OCI-LY1 (cell line): ENCODE data around the gene LAMA3.

Source experiments
- H2AFZ ChIP-seq: fragments of 200-600 bp; sonication (generic), shearing (Covaris generic); 2 replicates; pipeline ENCODE4 v1.6.0; 2014; ENCODE audit warnings: antibody characterized with exemption, mild to moderate bottlenecking, low read length
- H3F3A ChIP-seq: fragments of 200-600 bp; sonication (generic), shearing (Covaris generic); 2 replicates; pipeline ENCODE4 v1.6.0; 2014; ENCODE audit warnings: mild to moderate bottlenecking, antibody characterized with exemption, low read length, moderate library complexity; ENCODE audit not compliant: insufficient read depth
- H3K27ac ChIP-seq: fragments of 200-600 bp; sonication (generic); 2 replicates; pipeline ENCODE4 v1.5.1; 2014; ENCODE audit warnings: low read length, mixed run types, mild to moderate bottlenecking, low read depth; ENCODE audit not compliant: poor library complexity, severe bottlenecking
- H3K27me3 ChIP-seq: fragments of 200-600 bp; sonication (generic); 2 replicates; pipeline ENCODE4 v1.6.0; 2014; ENCODE audit warnings: antibody characterized with exemption, mild to moderate bottlenecking, low read length, moderate library complexity; ENCODE audit not compliant: insufficient read depth
- H3K36me3 ChIP-seq: fragments of 200-600 bp; sonication (generic); 2 replicates; pipeline ENCODE4 v1.6.1; 2014; ENCODE audit warnings: mild to moderate bottlenecking, antibody characterized with exemption, low read length, moderate library complexity, mixed read lengths; ENCODE audit not compliant: insufficient read depth
- H3K4me1 ChIP-seq: fragments of 200-600 bp; sonication (generic); 2 replicates; pipeline ENCODE4 v1.5.1; 2014; ENCODE audit warnings: mild to moderate bottlenecking, low read length, moderate library complexity; ENCODE audit not compliant: insufficient read depth, severe bottlenecking
- H3K4me2 ChIP-seq: fragments of 200-600 bp; sonication (generic), shearing (Covaris generic); 2 replicates; pipeline ENCODE4 v1.6.1; 2014; ENCODE audit warnings: low read length
- H3K4me3 ChIP-seq: fragments of 200-600 bp; sonication (generic); 2 replicates; pipeline ENCODE4 v1.5.1; 2014; ENCODE audit warnings: low read length, low read depth, mild to moderate bottlenecking, mixed read lengths; ENCODE audit not compliant: poor library complexity, severe bottlenecking
- H3K79me2 ChIP-seq: fragments of 200-600 bp; shearing (Covaris generic); 2 replicates; pipeline ENCODE4 v1.6.1; 2016; ENCODE audit warnings: mixed run types, low read length, mixed read lengths; ENCODE audit not compliant: insufficient read depth
- H3K9ac ChIP-seq: fragments of 200-600 bp; sonication (generic), shearing (Covaris generic); 2 replicates; pipeline ENCODE4 v1.6.1; 2014; ENCODE audit warnings: mild to moderate bottlenecking, low read length, mixed read lengths
- H3K9me2 ChIP-seq: fragments of 200-600 bp; sonication (generic), shearing (Covaris generic); 2 replicates; pipeline ENCODE4 v1.6.1; 2014; ENCODE audit warnings: low read depth, mild to moderate bottlenecking, low read length, mixed read lengths
- H3K9me3 ChIP-seq: fragments of 200-600 bp; shearing (Covaris generic); 2 replicates; pipeline ENCODE4 v1.6.1; 2014; ENCODE audit warnings: low read length, mixed read lengths
- H4K20me1 ChIP-seq: fragments of 200-600 bp; sonication (generic), shearing (Covaris generic); 2 replicates; pipeline ENCODE4 v1.6.0; 2016; ENCODE audit warnings: mild to moderate bottlenecking, low read length; ENCODE audit not compliant: insufficient read depth
- CTCF ChIP-seq: fragments of 200-600 bp; sonication (generic), shearing (Covaris generic); IDR thresholded peaks from 2 replicates; pipeline ENCODE4 v1.5.1; 2017; ENCODE audit warnings: mild to moderate bottlenecking, antibody characterized with exemption, low read length, moderate library complexity, mixed read lengths
- EZH2 ChIP-seq: fragments of 200-600 bp; sonication (generic), shearing (Covaris generic); IDR thresholded peaks from 2 replicates; pipeline ENCODE4 v1.8.0; 2017; ENCODE audit warnings: borderline replicate concordance, mixed run types, mild to moderate bottlenecking, antibody characterized with exemption, low read length, moderate library complexity, mixed read lengths

Gene LAMA3

GRCh38 chr18:23933407-23933806, 244.2 kb downstream of the LAMA3 start:
- H3K27ac ChIP-seq: no peak overlapping the region
- no peaks in the 10 kb centered on the region for H3K9me3 ChIP-seq
- no peaks in the 10 kb centered on the region for H4K20me1 ChIP-seq
- no peaks in the 10 kb centered on the region for H3F3A ChIP-seq
- H3K4me1 ChIP-seq: no peaks in the 10 kb centered on the region
- no peak overlapping the region for H3K4me2 ChIP-seq
- H2AFZ ChIP-seq: no peak overlapping the region
- H3K4me3 ChIP-seq: no peak overlapping the region
- H3K27me3 ChIP-seq: peaks cover 7% of the 10 kb centered on the region; the same call in 1 of the 2 replicates
- no peaks in the 10 kb centered on the region for H3K36me3 ChIP-seq
- H3K9me2 ChIP-seq: no peaks in the 10 kb centered on the region
- TF ChIP-seq EZH2 (no peak), CTCF (no peak)
- no peaks in the 10 kb centered on the region for H3K79me2 ChIP-seq
- H3K9ac ChIP-seq: no peak overlapping the region

GRCh38 chr18:23934252-23934651, 245.0 kb downstream of the LAMA3 start:
- Histone ChIP-seq H3K9me3 (no peaks in the 10 kb centered on the region), H3K9ac (no peak overlapping the region)

GRCh38 chr18:23934863-23935262, 245.6 kb downstream of the LAMA3 start:
- Histone ChIP-seq H3K9ac (no peak overlapping the region), H3K27ac (no peak overlapping the region), H3K27me3 (peaks cover 7% of the 10 kb centered on the region; the same call in 1 of the 2 replicates), H4K20me1 (no peaks in the 10 kb centered on the region), H2AFZ (no peak overlapping the region), H3K79me2 (no peaks in the 10 kb centered on the region), H3K36me3 (no peaks in the 10 kb centered on the region), H3K4me1 (no peaks in the 10 kb centered on the region), H3K4me2 (no peak overlapping the region), H3K9me2 (no peaks in the 10 kb centered on the region), H3K9me3 (no peaks in the 10 kb centered on the region), H3F3A (no peaks in the 10 kb centered on the region), H3K4me3 (no peak overlapping the region)
- TF ChIP-seq EZH2: no peak
- TF ChIP-seq CTCF: no peak

More at GRCh38 chr18:23934252-23934651, 245.0 kb downstream of the LAMA3 start:
- Histone ChIP-seq H2AFZ (no peak overlapping the region), H3K4me1 (no peaks in the 10 kb centered on the region), H3F3A (no peaks in the 10 kb centered on the region), H3K36me3 (no peaks in the 10 kb centered on the region), H3K4me2 (no peak overlapping the region), H3K27me3 (peaks cover 7% of the 10 kb centered on the region; the same call in 1 of the 2 replicates), H4K20me1 (no peaks in the 10 kb centered on the region), H3K79me2 (no peaks in the 10 kb centered on the region), H3K27ac (no peak overlapping the region), H3K4me3 (no peak overlapping the region), H3K9me2 (no peaks in the 10 kb centered on the region)
- TF ChIP-seq CTCF (no peak), EZH2 (no peak)
